SK-N-SH (cell line): ENCODE measurements around the gene PEX16.

Experiments
- CHD2 ChIP-seq: fragments of 150-350 bp; IDR thresholded peaks from 2 replicates; pipeline ENCODE4 v1.6.1; 2018; ENCODE audit warnings: low read length; ENCODE audit not compliant: partially characterized antibody
- CTCF ChIP-seq: fragments of 200-600 bp; sonication (generic); IDR thresholded peaks from 2 replicates; pipeline ENCODE4 v1.6.1; 2017; ENCODE audit warnings: antibody characterized with exemption, mild to moderate bottlenecking, moderate library complexity
- FOXM1 ChIP-seq: IDR thresholded peaks from 2 replicates; pipeline ENCODE4 v1.4.0; 2012; ENCODE audit warnings: low read depth, mild to moderate bottlenecking
- GATA2 ChIP-seq: sonication (generic); formaldehyde crosslinking; IDR thresholded peaks from 2 replicates; pipeline ENCODE4 v1.5.0; 2020; ENCODE audit warnings: mild to moderate bottlenecking, missing genetic modification reagents
- MAX ChIP-seq: IDR thresholded peaks from 2 replicates; pipeline ENCODE4 v1.4.0; 2012; ENCODE audit warnings: low read depth
- MXI1 ChIP-seq: IDR thresholded peaks from 2 replicates; pipeline ENCODE4 v1.6.1; 2012; ENCODE audit warnings: mild to moderate bottlenecking, low read depth, low read length, improper control_type of control experiment
- RCOR1 ChIP-seq: fragments of 150-350 bp; IDR thresholded peaks from 2 replicates; pipeline ENCODE4 v1.6.1; 2017; ENCODE audit warnings: antibody characterized with exemption, low read length
- RFX5 ChIP-seq: IDR thresholded peaks from 2 replicates; pipeline ENCODE4 v1.6.1; 2012; ENCODE audit warnings: mild to moderate bottlenecking, improper control_type of control experiment, low read length
- RXRA ChIP-seq: IDR thresholded peaks from 2 replicates; pipeline ENCODE4 v1.4.0; 2012; ENCODE audit warnings: low read depth, mild to moderate bottlenecking, borderline replicate concordance
- SMC3 ChIP-seq: IDR thresholded peaks from 2 replicates; pipeline ENCODE4 v1.6.1; 2012; ENCODE audit warnings: low read depth, low read length, improper control_type of control experiment
- TEAD4 ChIP-seq: IDR thresholded peaks from 2 replicates; pipeline ENCODE4 v1.4.0; 2012; ENCODE audit warnings: mild to moderate bottlenecking, borderline replicate concordance; ENCODE audit not compliant: insufficient read depth
- USF1 ChIP-seq: IDR thresholded peaks from 2 replicates; pipeline ENCODE4 v1.4.0; 2012; ENCODE audit warnings: low read depth, borderline replicate concordance
- ZBTB33 ChIP-seq: IDR thresholded peaks from 2 replicates; pipeline ENCODE4 v1.4.0; 2012; ENCODE audit warnings: low read depth, borderline replicate concordance

- TF ChIP-seq TEAD4, result no peak
- no peak for TF ChIP-seq CTCF
- TF ChIP-seq RXRA, result no peak
- TF ChIP-seq GATA2, result no peak
- no peak for TF ChIP-seq SMC3
- no peak for TF ChIP-seq RCOR1
- no peak for TF ChIP-seq RFX5
- no peak for TF ChIP-seq USF1
- no peak for TF ChIP-seq CHD2
- no peak for TF ChIP-seq ZBTB33
- TF ChIP-seq FOXM1, result no peak
- no peak for TF ChIP-seq MXI1
- TF ChIP-seq MAX, result no peak
These were observed 8.3 kb upstream of the PEX16 start for GRCh38 chr11:45926001-45926401.
